GM23248 (cell line): ENCODE measurements around the gene AFF3.

ENCODE experiments used
- EZH2 ChIP-seq: fragments of 200-600 bp; sonication (generic); IDR thresholded peaks from 2 replicates; pipeline ENCODE4 v1.6.1; 2018; ENCODE audit warnings: antibody characterized with exemption, mild to moderate bottlenecking; ENCODE audit not compliant: insufficient read depth, poor library complexity, severe bottlenecking
- EZH2phosphoT487 ChIP-seq: fragments of 200-600 bp; sonication (generic); IDR thresholded peaks from 2 replicates; pipeline ENCODE4 v1.6.1; 2018; ENCODE audit warnings: antibody characterized with exemption, moderate library complexity, mild to moderate bottlenecking, low read depth; ENCODE audit not compliant: insufficient read depth

DNA sequence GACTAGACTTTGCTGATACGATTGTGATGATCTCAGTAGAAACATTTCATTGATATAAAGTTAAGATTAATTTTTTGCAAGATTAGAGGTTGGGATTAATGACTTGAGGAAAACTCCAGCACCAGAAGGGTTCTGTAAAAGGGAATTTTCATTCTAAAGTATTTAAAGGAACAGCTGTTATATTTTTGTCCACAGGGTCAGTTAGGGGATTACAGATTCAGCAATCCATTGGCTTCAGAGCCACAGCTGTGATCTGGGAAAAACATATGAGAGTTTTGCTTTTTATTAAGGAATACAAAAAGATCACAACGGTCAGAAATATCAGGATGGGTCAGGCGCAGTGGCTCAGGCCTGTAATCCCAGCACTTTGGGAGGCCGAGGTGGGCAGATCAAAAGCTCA lies 633.0 kb downstream of the AFF3 start:
- no peak for TF ChIP-seq EZH2
- TF ChIP-seq EZH2phosphoT487: no peak
